Esophagus squamous epithelium (tissue), 4 donors: ENCODE data around the gene THSD7A.

ENCODE experiments used
- POLR2A ChIP-seq, 4 donors: fragments of 450-650 bp; IDR thresholded peaks; one replicate each; pipeline ENCODE4 v1.6.1; 2017; ENCODE audit warnings: antibody characterized with exemption in 4 of 4, mild to moderate bottlenecking in 4 of 4, moderate library complexity in 3 of 4
- TF ChIP-seq, protein P1 (sequence below), 6 experiments: fragments of 450-650 bp in 4 of 6; fragments of 200-600 bp in 2 of 6; sonication (generic) in 2 of 6; IDR thresholded peaks; one replicate each; pipeline ENCODE4 v1.5.1; 2016 to 2019; ENCODE audit warnings: antibody characterized with exemption in 6 of 6, mild to moderate bottlenecking in 4 of 6, moderate library complexity in 4 of 6

- TF ChIP-seq POLR2A (IDR thresholded peaks at IDR 0.05): no peak
- TF ChIP-seq, protein P1, sequence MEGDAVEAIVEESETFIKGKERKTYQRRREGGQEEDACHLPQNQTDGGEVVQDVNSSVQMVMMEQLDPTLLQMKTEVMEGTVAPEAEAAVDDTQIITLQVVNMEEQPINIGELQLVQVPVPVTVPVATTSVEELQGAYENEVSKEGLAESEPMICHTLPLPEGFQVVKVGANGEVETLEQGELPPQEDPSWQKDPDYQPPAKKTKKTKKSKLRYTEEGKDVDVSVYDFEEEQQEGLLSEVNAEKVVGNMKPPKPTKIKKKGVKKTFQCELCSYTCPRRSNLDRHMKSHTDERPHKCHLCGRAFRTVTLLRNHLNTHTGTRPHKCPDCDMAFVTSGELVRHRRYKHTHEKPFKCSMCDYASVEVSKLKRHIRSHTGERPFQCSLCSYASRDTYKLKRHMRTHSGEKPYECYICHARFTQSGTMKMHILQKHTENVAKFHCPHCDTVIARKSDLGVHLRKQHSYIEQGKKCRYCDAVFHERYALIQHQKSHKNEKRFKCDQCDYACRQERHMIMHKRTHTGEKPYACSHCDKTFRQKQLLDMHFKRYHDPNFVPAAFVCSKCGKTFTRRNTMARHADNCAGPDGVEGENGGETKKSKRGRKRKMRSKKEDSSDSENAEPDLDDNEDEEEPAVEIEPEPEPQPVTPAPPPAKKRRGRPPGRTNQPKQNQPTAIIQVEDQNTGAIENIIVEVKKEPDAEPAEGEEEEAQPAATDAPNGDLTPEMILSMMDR (IDR thresholded peaks at IDR 0.05): no peak
Observed at GRCh38 chr7:11858026-11858425, 26.0 kb upstream of the THSD7A start.
